Esophagus squamous epithelium (tissue), 4 donors: ENCODE data around the gene MST1R.

Source experiments
- CTCF ChIP-seq, 6 experiments: fragments of 450-650 bp in 4 of 6; fragments of 200-600 bp in 2 of 6; sonication (generic) in 2 of 6; IDR thresholded peaks; one replicate each; pipeline ENCODE4 v1.5.1; 2016 to 2019; ENCODE audit warnings: antibody characterized with exemption in 6 of 6, mild to moderate bottlenecking in 4 of 6, moderate library complexity in 4 of 6
- POLR2A ChIP-seq, 4 donors: fragments of 450-650 bp; IDR thresholded peaks; one replicate each; pipeline ENCODE4 v1.6.1; 2017; ENCODE audit warnings: antibody characterized with exemption in 4 of 4, mild to moderate bottlenecking in 4 of 4, moderate library complexity in 3 of 4

GRCh38 chr3:49844464-49845183 is 59.0 kb downstream of the MST1R start:
- TF ChIP-seq POLR2A (IDR thresholded peaks at IDR 0.05) (no peak), CTCF (IDR thresholded peaks at IDR 0.05) (no peak)
